IMR-90 (cell line): ENCODE results near the gene CBY1. TPM values are rescaled to one million over a fixed set of nuclear protein-coding genes. Genes with fewer than 3 reads are reported as not detected.

Source experiments
- ATAC-seq: fragments of 200-7000 bp; cut with Tn5 transposase; 2 replicates; pipeline ENCODE4 v1.9.1; 2020; ENCODE audit warnings: low read depth, mild to moderate bottlenecking, moderate library complexity
- BruUV-seq: library from RNA; stranded (reverse); fragments of 400-500 nt; replicated peaks from 2 replicates; lab custom pipeline; 2021; lab: Mats Ljungman, UMichigan
- CTCF ChIA-PET: fragments of 300-600 bp; formaldehyde crosslinking; extraction: SDS; loops from one replicate; lab custom pipeline; 2021; ENCODE audit warnings: antibody characterized with exemption; lab: Yijun Ruan, JAX
- POLR2A ChIA-PET: fragments of 300-600 bp; sonication (Branson Sonifier 250); formaldehyde crosslinking; loops from one replicate; lab custom pipeline; 2022; ENCODE audit warnings: antibody characterized with exemption; ENCODE audit not compliant: unreplicated experiment; lab: Charles Lee
- DNase-seq: peaks from one replicate; pipeline ENCODE4 v3.0.0; 2013
- H2AFZ ChIP-seq: replicated peaks from 2 replicates; pipeline ENCODE3; 2013; ENCODE audit warnings: low read length, mild to moderate bottlenecking; ENCODE audit not compliant: poor library complexity
- H2AK5ac ChIP-seq: 2 replicates; pipeline ENCODE4 v1.6.1; 2013; ENCODE audit warnings: low read depth, low read length, inconsistent platforms
- H2AK9ac ChIP-seq: replicated peaks from 2 replicates; pipeline ENCODE3; 2013; ENCODE audit warnings: mild to moderate bottlenecking, low read depth, low read length, moderate library complexity; ENCODE audit not compliant: poor library complexity
- H2BK120ac ChIP-seq: 2 replicates; pipeline ENCODE4 v1.6.1; 2013; ENCODE audit warnings: low read depth, low read length, inconsistent platforms
- H2BK15ac ChIP-seq: 3 replicates; pipeline ENCODE4 v1.6.1; 2013; ENCODE audit warnings: low read depth, low read length, inconsistent platforms
- H2BK20ac ChIP-seq: 2 replicates; pipeline ENCODE4 v1.6.1; 2013; ENCODE audit warnings: low read depth, mild to moderate bottlenecking, inconsistent platforms, low read length, moderate library complexity
- H2BK5ac ChIP-seq: 2 replicates; pipeline ENCODE4 v1.6.1; 2013; ENCODE audit warnings: mild to moderate bottlenecking, low read depth, low read length, inconsistent platforms; ENCODE audit not compliant: poor library complexity, severe bottlenecking
- H3K14ac ChIP-seq: replicated peaks from 2 replicates; pipeline ENCODE4 v1.6.1; 2013; ENCODE audit warnings: low read depth, low read length, inconsistent platforms
- H3K18ac ChIP-seq: 2 replicates; pipeline ENCODE4 v1.6.1; 2013; ENCODE audit warnings: low read depth, low read length, control low read depth
- H3K23ac ChIP-seq: 2 replicates; pipeline ENCODE4 v1.6.1; 2013; ENCODE audit warnings: low read depth, low read length, inconsistent platforms
- H3K27ac ChIP-seq: 2 replicates; pipeline ENCODE4 v1.5.1; 2013; ENCODE audit warnings: mild to moderate bottlenecking, control low read depth, low read length; ENCODE audit not compliant: insufficient read depth
- H3K27me3 ChIP-seq: 2 replicates; pipeline ENCODE4 v1.6.1; 2013; ENCODE audit warnings: low read length; ENCODE audit not compliant: control insufficient read depth, insufficient read depth
- H3K36me3 ChIP-seq: 2 replicates; pipeline ENCODE4 v1.6.1; 2013; ENCODE audit warnings: low read length, mixed read lengths; ENCODE audit not compliant: control insufficient read depth, insufficient read depth
- H3K4ac ChIP-seq: 2 replicates; pipeline ENCODE4 v1.6.1; 2013; ENCODE audit warnings: low read depth, low read length, inconsistent platforms
- H3K4me1 ChIP-seq: 2 replicates; pipeline ENCODE4 v1.6.1; 2013; ENCODE audit warnings: low read length, mixed read lengths; ENCODE audit not compliant: control insufficient read depth, insufficient read depth
- H3K4me2 ChIP-seq: 2 replicates; pipeline ENCODE4 v1.6.1; 2013; ENCODE audit warnings: low read depth, mild to moderate bottlenecking, control low read depth, low read length, moderate library complexity
- H3K4me3 ChIP-seq: 2 replicates; pipeline ENCODE4 v1.5.1; 2013; ENCODE audit warnings: low read depth, mild to moderate bottlenecking, control low read depth, low read length, moderate library complexity; ENCODE audit not compliant: insufficient read depth
- H3K56ac ChIP-seq: 2 replicates; pipeline ENCODE4 v1.6.1; 2013; ENCODE audit warnings: low read length, inconsistent platforms; ENCODE audit not compliant: insufficient read depth; ENCODE audit errors: extremely low read depth
- H3K79me1 ChIP-seq, 2 experiments: 2 replicates each; pipeline ENCODE4 v1.6.1; 2013; ENCODE audit warnings: low read length in 2 of 2, inconsistent platforms in 1 of 2, low read depth in 1 of 2
- H3K9ac ChIP-seq: 2 replicates; pipeline ENCODE4 v1.6.1; 2013; ENCODE audit warnings: low read depth, low read length, control low read depth
- H3K9me1 ChIP-seq: 2 replicates; pipeline ENCODE4 v1.6.1; 2013; ENCODE audit warnings: low read length, inconsistent platforms; ENCODE audit not compliant: insufficient read depth
- H3K9me3 ChIP-seq: 2 replicates; pipeline ENCODE4 v1.6.1; 2013; ENCODE audit warnings: low read length; ENCODE audit not compliant: control insufficient read depth, insufficient read depth
- H4K20me1 ChIP-seq: 2 replicates; pipeline ENCODE4 v1.6.1; 2013; ENCODE audit warnings: low read length, inconsistent platforms; ENCODE audit not compliant: insufficient read depth
- H4K5ac ChIP-seq: 2 replicates; pipeline ENCODE4 v1.6.1; 2013; ENCODE audit warnings: mild to moderate bottlenecking, low read depth, low read length, control low read depth
- H4K8ac ChIP-seq, 2 experiments: 2 replicates each; pipeline ENCODE4 v1.6.1; 2013; ENCODE audit warnings: low read depth in 2 of 2, low read length in 2 of 2, control low read depth in 1 of 2, inconsistent platforms in 1 of 2
- H4K91ac ChIP-seq: 2 replicates; pipeline ENCODE4 v1.6.1; 2013; ENCODE audit warnings: low read depth, low read length, inconsistent platforms; ENCODE audit not compliant: insufficient read depth
- ELK1 ChIP-seq: fragments of 150-350 bp; IDR thresholded peaks from 2 replicates; pipeline ENCODE4 v1.6.1; 2016; ENCODE audit warnings: low read depth, mild to moderate bottlenecking, low read length, moderate library complexity, borderline replicate concordance
- POLR2A ChIP-seq: IDR thresholded peaks from 2 replicates; pipeline ENCODE4 v1.6.1; 2012; ENCODE audit warnings: mild to moderate bottlenecking, low read depth, low read length
- WGBS, 2 experiments: methylation state at CpG; one replicate each; pipeline versions ENCODE4 v1.1.5 to v1.1.7; 2013; ENCODE audit warnings: missing lambda C conversion rate in 2 of 2; ENCODE audit not compliant: insufficient read length in 1 of 2; ENCODE audit errors: extremely low coverage in 2 of 2; 5-methylcytosine and 5-hydroxymethylcytosine counted together
- dilution Hi-C: fragments of 300-500 bp; cut with HindIII; formaldehyde crosslinking; loops from one replicate; pipeline ENCODE4 v1.14.3; 2018; ENCODE audit warnings: low sequenced_read_pairs; ENCODE audit not compliant: unreplicated experiment
- in situ Hi-C: fragments of 300-500 bp; cut with MboI; formaldehyde crosslinking; loops from 3 replicates; pipeline ENCODE4 v1.14.3; 2019; ENCODE audit warnings: low sequenced_read_pairs, inconsistent platforms, mixed read lengths
- intact Hi-C: fragments of 100-400 bp; cut with micrococcal nuclease; formaldehyde crosslinking; loops from 2 replicates; pipeline ENCODE4 v1.10.0; 2022
- polyA plus RNA-seq, 3 experiments: library from polyadenylated mRNA; depleted of rRNA; stranded (reverse); fragments of >200 nt; gene quantifications; 2 replicates each; pipeline ENCODE4 v1.2.3, GENCODE V29; 2012; ENCODE audit warnings: low replicate concordance in 1 of 3
- total RNA-seq: library from RNA; depleted of rRNA; stranded (reverse); fragments of >200 nt; gene quantifications from 2 replicates; pipeline ENCODE4 v1.2.3, GENCODE V29; 2012
- TF ChIP-seq, protein P1 (sequence below): fragments of 150-350 bp; IDR thresholded peaks from 2 replicates; pipeline ENCODE4 v1.6.1; 2017; ENCODE audit warnings: mild to moderate bottlenecking, antibody characterized with exemption, low read length, low read depth
- TF ChIP-seq, protein P2 (sequence below): conservative IDR thresholded peaks from 2 replicates; pipeline ENCODE4 v1.5.1; 2012; ENCODE audit warnings: mild to moderate bottlenecking, low read depth, low read length, improper control_type of control experiment

Gene CBY1
- total and polyA plus RNA-seq, 2 of the 4 experiments (the other 2 are of a cell fraction): 13.8 to 30.0 TPM

DNA sequence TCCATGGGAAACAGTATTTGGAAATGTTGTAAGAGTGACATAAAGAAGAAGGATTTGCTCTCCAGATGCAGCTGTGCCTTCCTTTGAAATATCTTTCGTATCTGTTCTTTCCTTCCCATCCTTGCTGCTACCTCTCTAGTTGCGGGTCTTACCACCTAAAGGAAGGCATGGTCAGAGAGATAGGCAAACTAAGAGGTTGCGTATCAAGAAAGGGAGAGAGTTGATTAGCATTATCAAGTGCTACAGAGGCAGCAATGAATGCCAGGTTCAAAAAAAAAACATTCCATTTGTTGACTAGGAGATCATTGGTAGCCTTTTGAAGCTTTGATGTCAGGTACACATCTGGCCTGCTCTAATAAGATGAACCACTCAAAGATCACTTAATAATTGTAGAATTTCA, 53.9 kb downstream of the CBY1 start:
- no peak overlapping the region for H4K5ac ChIP-seq
- no peak overlapping the region for H2AK5ac ChIP-seq
- no peak overlapping the region for H2BK15ac ChIP-seq
- no peak overlapping the region for H3K4me2 ChIP-seq
- H2BK120ac ChIP-seq: no peak overlapping the region
- in situ Hi-C loops: no loop called here
- no peak overlapping the region for H2BK5ac ChIP-seq
- DNase-seq (no peak), ATAC-seq (no peak)
- H3K56ac ChIP-seq: no peak overlapping the region
- no peak for TF ChIP-seq ELK1
- no peak for TF ChIP-seq POLR2A
- TF ChIP-seq, protein P1, sequence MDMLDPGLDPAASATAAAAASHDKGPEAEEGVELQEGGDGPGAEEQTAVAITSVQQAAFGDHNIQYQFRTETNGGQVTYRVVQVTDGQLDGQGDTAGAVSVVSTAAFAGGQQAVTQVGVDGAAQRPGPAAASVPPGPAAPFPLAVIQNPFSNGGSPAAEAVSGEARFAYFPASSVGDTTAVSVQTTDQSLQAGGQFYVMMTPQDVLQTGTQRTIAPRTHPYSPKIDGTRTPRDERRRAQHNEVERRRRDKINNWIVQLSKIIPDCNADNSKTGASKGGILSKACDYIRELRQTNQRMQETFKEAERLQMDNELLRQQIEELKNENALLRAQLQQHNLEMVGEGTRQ: no peak
- TF ChIP-seq, protein P2, sequence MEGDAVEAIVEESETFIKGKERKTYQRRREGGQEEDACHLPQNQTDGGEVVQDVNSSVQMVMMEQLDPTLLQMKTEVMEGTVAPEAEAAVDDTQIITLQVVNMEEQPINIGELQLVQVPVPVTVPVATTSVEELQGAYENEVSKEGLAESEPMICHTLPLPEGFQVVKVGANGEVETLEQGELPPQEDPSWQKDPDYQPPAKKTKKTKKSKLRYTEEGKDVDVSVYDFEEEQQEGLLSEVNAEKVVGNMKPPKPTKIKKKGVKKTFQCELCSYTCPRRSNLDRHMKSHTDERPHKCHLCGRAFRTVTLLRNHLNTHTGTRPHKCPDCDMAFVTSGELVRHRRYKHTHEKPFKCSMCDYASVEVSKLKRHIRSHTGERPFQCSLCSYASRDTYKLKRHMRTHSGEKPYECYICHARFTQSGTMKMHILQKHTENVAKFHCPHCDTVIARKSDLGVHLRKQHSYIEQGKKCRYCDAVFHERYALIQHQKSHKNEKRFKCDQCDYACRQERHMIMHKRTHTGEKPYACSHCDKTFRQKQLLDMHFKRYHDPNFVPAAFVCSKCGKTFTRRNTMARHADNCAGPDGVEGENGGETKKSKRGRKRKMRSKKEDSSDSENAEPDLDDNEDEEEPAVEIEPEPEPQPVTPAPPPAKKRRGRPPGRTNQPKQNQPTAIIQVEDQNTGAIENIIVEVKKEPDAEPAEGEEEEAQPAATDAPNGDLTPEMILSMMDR: no peak
- H3K4ac ChIP-seq: no peak overlapping the region
- no peak overlapping the region for H3K27ac ChIP-seq
- no peak overlapping the region for H4K91ac ChIP-seq
- peaks cover 6% of the 10 kb centered on the region for H3K36me3 ChIP-seq
- H3K79me1 ChIP-seq: peaks cover 28 to 86% of the 10 kb centered on the region in 2 experiments; a peak in 3 of 4 replicates
- dilution Hi-C loops: no loop called here
- H3K27me3 ChIP-seq: no peaks in the 10 kb centered on the region
- CTCF ChIA-PET: interaction anchor here (1.4 kb wide), 1 partner anchor 56 kb away, joined by 3 read pairs; no protein-coding TSS in a partner anchor
- no peaks in the 10 kb centered on the region for H3K9me3 ChIP-seq
- intact Hi-C loops: no loop called here
- H4K20me1 ChIP-seq: peaks cover 86% of the 10 kb centered on the region
- no peak overlapping the region for H2BK20ac ChIP-seq
- H2AFZ ChIP-seq: no peak overlapping the region
- POLR2A ChIA-PET: no interaction called here
- peaks cover 25% of the 10 kb centered on the region for H3K9me1 ChIP-seq
- H3K9ac ChIP-seq: no peak overlapping the region
- no peak overlapping the region for H3K14ac ChIP-seq
- no peak overlapping the region for H3K18ac ChIP-seq
- no TSS peak for BruUV-seq
- H2AK9ac ChIP-seq: no peak overlapping the region
- no CpG with 5 or more reads among the region's 3 CpGs for WGBS, 2 experiments
- no peak overlapping the region for H4K8ac ChIP-seq
- H3K4me1 ChIP-seq: peaks cover 5% of the 10 kb centered on the region
- H3K4me3 ChIP-seq: no peak overlapping the region
- H3K23ac ChIP-seq: no peak overlapping the region
